CD4-positive, alpha-beta memory T cell (primary cell): ENCODE measurements around the gene CHMP2A. TPM values are rescaled to one million over a fixed set of nuclear protein-coding genes. Genes with fewer than 3 reads are reported as not detected.

ENCODE experiments used
- CTCF ChIA-PET: fragments of 350-600 bp; sonication (Branson Sonifier 250); formaldehyde crosslinking; loops from one replicate; lab custom pipeline; 2021; ENCODE audit warnings: inconsistent platforms; ENCODE audit not compliant: partially characterized antibody; lab: Charles Lee
- POLR2A ChIA-PET: fragments of 350-600 bp; sonication (Branson Sonifier 250); formaldehyde crosslinking; loops from one replicate; lab custom pipeline; 2021; ENCODE audit not compliant: partially characterized antibody; lab: Charles Lee
- DNase-seq, 5 donors: peaks; one replicate each; pipeline versions ENCODE4 v3.0.0 to v3.0.0-alpha.2; 2020 to 2022; ENCODE audit warnings: mixed read lengths in 1 of 5
- H3K27ac ChIP-seq: one replicate; pipeline ENCODE4 v1.7.0; 2013; ENCODE audit warnings: low read depth, low read length
- H3K27me3 ChIP-seq: 2 replicates; pipeline ENCODE4 v1.7.0; 2013; ENCODE audit warnings: mild to moderate bottlenecking, low read length, moderate library complexity; ENCODE audit not compliant: insufficient read depth
- H3K36me3 ChIP-seq: 2 replicates; pipeline ENCODE4 v1.7.0; 2013; ENCODE audit warnings: mild to moderate bottlenecking, low read length, moderate library complexity; ENCODE audit not compliant: insufficient read depth
- H3K4me1 ChIP-seq: 2 replicates; pipeline ENCODE4 v1.7.0; 2013; ENCODE audit warnings: mild to moderate bottlenecking, low read length, moderate library complexity; ENCODE audit not compliant: insufficient read depth
- H3K4me3 ChIP-seq, 2 donors: one replicate each; pipeline ENCODE4 v1.7.0; 2013; ENCODE audit warnings: low read length in 2 of 2, mild to moderate bottlenecking in 1 of 2
- H3K9me3 ChIP-seq, 2 donors: one replicate each; pipeline ENCODE4 v1.7.0; 2013; ENCODE audit warnings: low read length in 2 of 2, control low read depth in 1 of 2; ENCODE audit not compliant: control insufficient read depth in 1 of 2
- H3K27ac Mint-ChIP-seq, 7 donors: one replicate each; pipeline ENCODE4 v1.8.0; 2020 to 2021; ENCODE audit warnings: mixed read lengths in 7 of 7, mild to moderate bottlenecking in 6 of 7, inconsistent platforms in 3 of 7, moderate library complexity in 3 of 7
- H3K27me3 Mint-ChIP-seq, 2 donors: one replicate each; pipeline ENCODE4 v1.8.0; 2020 to 2021; ENCODE audit warnings: mixed read lengths in 2 of 2
- H3K36me3 Mint-ChIP-seq, 2 donors: one replicate each; pipeline ENCODE4 v1.8.0; 2020 to 2021; ENCODE audit warnings: mixed read lengths in 2 of 2, inconsistent platforms in 1 of 2, mild to moderate bottlenecking in 1 of 2
- H3K4me1 Mint-ChIP-seq, 4 donors: one replicate each; pipeline ENCODE4 v1.8.0; 2020 to 2021; ENCODE audit warnings: mixed read lengths in 4 of 4, mild to moderate bottlenecking in 1 of 4
- H3K4me3 Mint-ChIP-seq, 8 donors: one replicate each; pipeline ENCODE4 v1.8.0; 2020 to 2021; ENCODE audit warnings: mixed read lengths in 8 of 8, mild to moderate bottlenecking in 7 of 8, moderate library complexity in 6 of 8, inconsistent platforms in 3 of 8
- H3K9me3 Mint-ChIP-seq, 8 donors: one replicate each; pipeline ENCODE4 v1.8.0; 2020 to 2021; ENCODE audit warnings: mixed read lengths in 8 of 8, mild to moderate bottlenecking in 5 of 8, inconsistent platforms in 3 of 8, moderate library complexity in 1 of 8
- intact Hi-C: fragments of 100-400 bp; cut with micrococcal nuclease; formaldehyde crosslinking; loops from one replicate; pipeline ENCODE4 v1.15.1; 2023
- polyA plus RNA-seq, 2 donors: library from polyadenylated mRNA; unstranded; fragments of 300-500 nt; fragmentation: Illumina TruSeq; gene quantifications; one replicate each; pipeline ENCODE4 v1.2.3, GENCODE V29; 2021
- total RNA-seq, 2 experiments: library from RNA; stranded (reverse); gene quantifications; one replicate each; pipeline ENCODE4 v1.2.3, GENCODE V29; 2021

Gene CHMP2A
- total and polyA plus RNA-seq, 4 experiments from 2014 or later = 81.1 to 238 (median 144) TPM

DNA sequence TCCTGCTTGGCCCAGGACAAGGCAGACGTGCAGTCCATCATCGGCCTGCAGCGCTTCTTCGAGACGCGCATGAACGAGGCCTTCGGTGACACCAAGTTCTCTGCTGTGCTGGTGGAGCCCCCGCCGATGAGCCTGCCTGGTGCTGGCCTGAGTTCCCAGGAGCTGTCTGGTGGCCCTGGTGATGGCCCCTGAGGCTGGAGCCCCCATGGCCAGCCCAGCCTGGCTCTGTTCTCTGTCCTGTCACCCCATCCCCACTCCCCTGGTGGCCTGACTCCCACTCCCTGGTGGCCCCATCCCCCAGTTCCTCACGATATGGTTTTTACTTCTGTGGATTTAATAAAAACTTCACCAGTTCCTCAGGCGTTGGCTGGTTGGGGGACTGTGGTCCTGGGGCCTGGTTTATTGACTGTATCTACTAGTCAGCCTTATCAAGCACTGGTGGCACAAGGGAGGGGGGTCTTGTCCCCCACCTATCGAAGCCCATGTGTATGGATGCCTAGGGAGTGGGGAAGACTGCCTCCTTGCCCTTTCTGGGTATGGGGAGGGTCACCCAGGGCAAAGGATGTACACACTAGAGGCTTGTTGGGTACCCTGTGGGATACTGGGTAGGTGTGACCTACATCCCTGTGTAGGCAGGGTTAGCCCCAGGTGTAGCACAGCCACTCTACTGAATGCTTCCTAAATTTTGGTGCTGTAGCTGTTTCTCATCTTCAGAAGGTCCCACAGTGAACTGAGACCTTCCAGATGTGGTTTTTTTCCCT, 4.4 kb downstream of the CHMP2A start:
- H3K27me3 ChIP-seq = no peaks in the 10 kb centered on the region
- ChIA-PET CTCF (no interaction called here), POLR2A (interaction anchor here (0.9 to 2.5 kb wide), 3 partner anchors 8 to 31 kb away, joined by 3 to 7 read pairs (median 5); partner anchors contain the start of genes UBE2M and ZBTB45)
- DNase-seq = peak in 1 of 5 donors; percentile 1
- peaks cover 31 to 57% (median 39%) of the 10 kb centered on the region in 4 donors for H3K4me1 Mint-ChIP-seq
- no peak overlapping the region for H3K4me3 ChIP-seq
- peaks cover 53 to 89% of the 10 kb centered on the region in 2 donors for H3K36me3 Mint-ChIP-seq
- no peak overlapping the region for H3K4me3 Mint-ChIP-seq
- no peaks in the 10 kb centered on the region for H3K27me3 Mint-ChIP-seq
- peaks cover 0 to 8% (median 0%) of the 10 kb centered on the region in 8 donors for H3K9me3 Mint-ChIP-seq
- peaks cover 69% of the 10 kb centered on the region for H3K36me3 ChIP-seq
- peaks cover 42% of the 10 kb centered on the region for H3K4me1 ChIP-seq
- no peak overlapping the region for H3K27ac ChIP-seq
- intact Hi-C loops = no loop called here
- H3K27ac Mint-ChIP-seq = peak overlapping the region in 4 of 7 donors; percentile 36 to 88 (median 68)
- H3K9me3 ChIP-seq = no peaks in the 10 kb centered on the region

DNA sequence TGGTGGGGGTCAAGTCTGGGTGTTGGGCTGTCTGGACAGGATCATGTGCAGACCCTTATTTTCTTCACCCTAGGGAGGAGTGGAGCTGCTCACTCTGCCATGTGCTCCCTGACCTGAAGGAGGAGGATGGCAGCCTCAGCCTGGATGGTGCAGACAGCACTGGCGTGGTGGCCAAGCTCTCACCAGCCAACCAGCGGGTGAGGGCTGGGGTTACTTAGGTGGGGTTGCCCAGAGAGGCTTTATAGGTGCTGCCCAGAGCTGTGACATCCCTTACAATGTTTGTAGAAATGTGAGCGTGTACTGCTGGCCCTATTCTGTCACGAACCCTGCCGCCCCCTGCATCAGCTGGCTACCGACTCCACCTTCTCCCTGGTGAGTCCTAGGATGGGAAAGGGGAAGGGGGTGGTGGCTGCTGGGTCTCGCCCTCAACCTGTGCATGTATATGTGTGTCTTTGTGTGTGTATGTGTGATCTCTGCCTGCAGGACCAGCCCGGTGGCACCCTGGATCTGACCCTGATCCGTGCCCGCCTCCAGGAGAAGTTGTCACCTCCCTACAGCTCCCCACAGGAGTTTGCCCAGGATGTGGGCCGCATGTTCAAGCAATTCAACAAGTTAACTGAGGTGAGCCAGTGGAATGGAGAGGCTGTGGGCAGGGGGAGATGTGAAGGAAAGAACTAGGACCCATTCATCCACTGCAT, 5.1 kb downstream of the CHMP2A start:
- H3K27ac ChIP-seq = no peak overlapping the region
- no peak overlapping the region for H3K4me3 ChIP-seq
- H3K9me3 ChIP-seq = no peaks in the 10 kb centered on the region
- intact Hi-C loops = no loop called here
- H3K36me3 ChIP-seq = peaks cover 69% of the 10 kb centered on the region
- ChIA-PET POLR2A (interaction anchor here (0.6 to 2.5 kb wide), 5 partner anchors 8 to 35 kb away, joined by 3 to 7 read pairs (median 3); partner anchors contain the start of genes UBE2M and ZBTB45), CTCF (no interaction called here)
- DNase-seq = peak in 1 of 5 donors; percentile 39
- no peaks in the 10 kb centered on the region for H3K27me3 ChIP-seq
- Mint-ChIP-seq H3K4me1 (peaks cover 28 to 56% (median 38%) of the 10 kb centered on the region in 4 donors), H3K27me3 (no peaks in the 10 kb centered on the region), H3K4me3 (peak overlapping the region in 1 of 8 donors; percentile 20), H3K9me3 (peaks cover 0 to 12% (median 0%) of the 10 kb centered on the region in 8 donors), H3K27ac (peak overlapping the region in 1 of 7 donors; percentile 60), H3K36me3 (peaks cover 53 to 88% of the 10 kb centered on the region in 2 donors)
- H3K4me1 ChIP-seq = peaks cover 44% of the 10 kb centered on the region

DNA sequence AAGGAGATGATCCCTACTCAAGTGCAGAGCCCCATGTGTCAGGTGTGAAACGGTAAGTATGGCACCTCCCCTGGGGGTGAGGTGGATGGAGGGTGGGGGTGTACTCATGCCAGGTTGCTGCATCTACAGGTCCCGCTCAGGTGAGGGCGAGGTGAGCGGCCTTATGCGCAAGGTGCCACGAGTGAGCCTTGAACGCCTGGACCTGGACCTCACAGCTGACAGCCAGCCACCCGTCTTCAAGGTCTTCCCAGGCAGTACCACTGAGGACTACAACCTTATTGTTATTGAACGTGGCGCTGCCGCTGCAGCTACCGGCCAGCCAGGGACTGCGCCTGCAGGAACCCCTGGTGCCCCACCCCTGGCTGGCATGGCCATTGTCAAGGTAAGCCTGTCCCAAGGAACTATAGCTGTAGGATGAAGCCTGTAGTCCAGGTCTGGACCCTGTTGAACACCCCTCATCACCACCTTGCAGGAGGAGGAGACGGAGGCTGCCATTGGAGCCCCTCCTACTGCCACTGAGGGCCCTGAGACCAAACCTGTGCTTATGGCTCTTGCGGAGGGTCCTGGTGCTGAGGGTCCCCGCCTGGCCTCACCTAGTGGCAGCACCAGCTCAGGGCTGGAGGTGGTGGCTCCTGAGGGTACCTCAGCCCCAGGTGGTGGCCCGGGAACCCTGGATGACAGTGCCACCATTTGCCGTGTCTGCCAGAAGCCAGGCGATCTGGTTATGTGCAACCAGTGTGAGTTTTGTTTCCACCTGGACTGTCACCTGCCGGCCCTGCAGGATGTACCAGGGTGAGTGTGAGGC, 5.8 kb downstream of the CHMP2A start:
- POLR2A ChIA-PET = interaction anchor here (0.6 to 1.5 kb wide), 3 partner anchors 9 to 34 kb away, joined by 3 to 5 read pairs (median 3); partner anchors contain the start of genes UBE2M and ZBTB45
- no peak for DNase-seq

DNA sequence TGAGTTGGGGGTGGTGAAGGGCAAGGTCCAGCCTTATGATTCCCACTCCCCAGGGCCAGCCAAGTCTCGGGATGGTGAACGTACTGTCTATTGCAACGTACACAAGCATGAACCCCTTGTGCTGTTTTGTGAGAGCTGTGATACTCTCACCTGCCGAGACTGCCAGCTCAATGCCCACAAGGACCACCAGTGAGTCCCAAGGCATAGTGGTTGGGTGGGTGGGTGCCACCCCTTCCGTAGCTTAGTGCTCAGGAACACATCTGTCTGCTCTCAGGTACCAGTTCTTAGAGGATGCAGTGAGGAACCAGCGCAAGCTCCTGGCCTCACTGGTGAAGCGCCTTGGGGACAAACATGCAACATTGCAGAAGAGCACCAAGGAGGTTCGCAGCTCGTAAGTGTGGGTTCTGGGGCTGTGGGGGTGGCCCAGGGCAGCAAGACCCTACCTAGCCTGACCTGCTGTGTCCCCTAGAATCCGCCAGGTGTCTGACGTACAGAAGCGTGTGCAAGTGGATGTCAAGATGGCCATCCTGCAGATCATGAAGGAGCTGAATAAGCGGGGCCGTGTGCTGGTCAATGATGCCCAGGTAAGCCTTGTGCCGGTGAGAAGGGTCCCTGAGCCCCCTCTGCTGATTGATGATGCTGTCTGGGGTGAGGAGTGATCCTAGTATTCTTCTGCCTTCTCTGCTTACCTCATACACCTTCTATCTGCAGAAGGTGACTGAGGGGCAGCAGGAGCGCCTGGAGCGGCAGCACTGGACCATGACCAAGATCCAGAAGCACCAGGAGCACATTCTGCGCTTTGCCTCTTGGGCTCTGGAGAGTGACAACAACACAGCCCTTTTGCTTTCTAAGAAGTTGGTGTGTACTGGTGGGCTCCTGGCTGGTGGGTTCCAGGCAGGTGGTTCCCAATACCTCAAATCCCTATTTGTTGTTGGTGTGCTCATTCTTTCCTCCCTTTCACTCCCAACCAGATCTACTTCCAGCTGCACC, 7.3 kb downstream of the CHMP2A start:
- Mint-ChIP-seq H3K4me3 (peak overlapping the region in 3 of 8 donors; percentile 12 to 20 (median 13)), H3K36me3 (peaks cover 41 to 74% of the 10 kb centered on the region in 2 donors), H3K4me1 (peaks cover 21 to 45% (median 31%) of the 10 kb centered on the region in 4 donors), H3K27ac (peak overlapping the region in 6 of 7 donors; percentile 27 to 95 (median 45)), H3K9me3 (peaks cover 0 to 11% (median 0%) of the 10 kb centered on the region in 8 donors), H3K27me3 (peaks cover 0 to 7% of the 10 kb centered on the region in 2 donors)
- H3K36me3 ChIP-seq = peaks cover 56% of the 10 kb centered on the region
- ChIA-PET CTCF (interaction anchor here (0.9 kb wide), 1 partner anchor 27 kb away, joined by 4 read pairs; no protein-coding TSS in a partner anchor), POLR2A (interaction anchor here (1.2 to 5.6 kb wide), 5 partner anchors 7 to 34 kb away, joined by 3 to 104 read pairs (median 89); partner anchors contain the start of genes CHMP2A, UBE2M and ZBTB45)
- no peaks in the 10 kb centered on the region for H3K27me3 ChIP-seq
- DNase-seq = no peak
- H3K4me1 ChIP-seq = peaks cover 30% of the 10 kb centered on the region
- H3K4me3 ChIP-seq = no peak overlapping the region
- H3K27ac ChIP-seq = peak overlapping the region; percentile 78
- H3K9me3 ChIP-seq = no peaks in the 10 kb centered on the region
- intact Hi-C loops = no loop called here

More for the DNA sequence above, 5.8 kb downstream of the CHMP2A start:
- Histone ChIP-seq H3K4me1 (peaks cover 37% of the 10 kb centered on the region), H3K27ac (no peak overlapping the region), H3K9me3 (no peaks in the 10 kb centered on the region), H3K36me3 (peaks cover 69% of the 10 kb centered on the region), H3K27me3 (no peaks in the 10 kb centered on the region), H3K4me3 (no peak overlapping the region)
- peak overlapping the region in 2 of 7 donors; percentile 43 to 60 for H3K27ac Mint-ChIP-seq
- peaks cover 50 to 83% of the 10 kb centered on the region in 2 donors for H3K36me3 Mint-ChIP-seq
- H3K4me3 Mint-ChIP-seq = no peak overlapping the region
- CTCF ChIA-PET = no interaction called here
- peaks cover 0 to 12% (median 0%) of the 10 kb centered on the region in 8 donors for H3K9me3 Mint-ChIP-seq
- intact Hi-C loops = no loop called here
- H3K27me3 Mint-ChIP-seq = no peaks in the 10 kb centered on the region
- H3K4me1 Mint-ChIP-seq = peaks cover 24 to 49% (median 34%) of the 10 kb centered on the region in 4 donors

DNA sequence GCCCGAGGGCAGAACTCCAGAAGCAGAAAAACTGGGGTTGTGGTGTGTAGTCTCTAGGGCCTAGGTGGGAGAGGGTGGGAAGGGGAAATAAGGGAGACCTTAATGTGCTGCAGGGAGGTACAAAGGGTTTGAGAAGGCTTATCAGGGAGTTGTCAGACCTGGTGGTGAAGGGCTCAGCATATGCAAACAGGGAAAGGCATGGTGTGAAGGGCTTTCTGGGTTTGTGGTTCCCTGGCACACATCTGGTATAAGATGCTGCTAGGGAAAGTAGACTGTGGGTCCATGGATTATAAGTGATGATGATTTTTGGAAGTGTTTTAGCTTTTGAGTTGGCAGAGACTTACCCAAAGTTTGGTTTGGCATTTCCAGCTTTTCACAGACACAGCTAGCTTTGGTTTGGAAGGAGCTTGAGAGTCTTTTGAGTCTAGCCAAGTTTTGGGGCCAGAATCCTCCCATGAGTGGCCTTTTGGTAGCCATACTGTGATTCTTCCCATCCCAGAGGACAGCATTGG, 8.8 kb downstream of the CHMP2A start:
- peak overlapping the region; percentile 91 to 95 (median 93) for H3K4me3 Mint-ChIP-seq
- peaks cover 30% of the 10 kb centered on the region for H3K4me1 ChIP-seq
- H3K4me3 ChIP-seq = peak overlapping the region; percentile 79 to 87
- ChIA-PET CTCF (interaction anchor here (1.1 kb wide), 1 partner anchor 36 kb away, joined by 4 read pairs; no protein-coding TSS in a partner anchor), POLR2A (interaction anchor here (1.2 to 5.6 kb wide), 5 partner anchors 8 to 30 kb away, joined by 3 to 104 read pairs (median 89); partner anchors contain the start of genes CHMP2A, UBE2M and ZBTB45)
- H3K36me3 ChIP-seq = peaks cover 41% of the 10 kb centered on the region
- DNase-seq = no peak
- H3K4me1 Mint-ChIP-seq = peaks cover 20 to 39% (median 28%) of the 10 kb centered on the region in 4 donors
- no peaks in the 10 kb centered on the region for H3K27me3 ChIP-seq
- intact Hi-C loops = no loop called here
- H3K27me3 Mint-ChIP-seq = peaks cover 0 to 7% of the 10 kb centered on the region in 2 donors
- H3K27ac Mint-ChIP-seq = peak overlapping the region; percentile 92 to 95 (median 94)
- H3K9me3 ChIP-seq = no peaks in the 10 kb centered on the region
- peaks cover 0 to 9% (median 0%) of the 10 kb centered on the region in 8 donors for H3K9me3 Mint-ChIP-seq
- peak overlapping the region; percentile 78 for H3K27ac ChIP-seq
- peaks cover 32 to 59% of the 10 kb centered on the region in 2 donors for H3K36me3 Mint-ChIP-seq
